ENCODE results near the gene GRID2IP.
A peak's percentile ranks its signal among the peaks of the same experiment; 100 is the strongest.
"Not testable (repeated sequence)": the region's sequence is repeated elsewhere in the genome, so short reads cannot be mapped to it uniquely, and the experiment has no call there.

Gene GRID2IP

DNA sequence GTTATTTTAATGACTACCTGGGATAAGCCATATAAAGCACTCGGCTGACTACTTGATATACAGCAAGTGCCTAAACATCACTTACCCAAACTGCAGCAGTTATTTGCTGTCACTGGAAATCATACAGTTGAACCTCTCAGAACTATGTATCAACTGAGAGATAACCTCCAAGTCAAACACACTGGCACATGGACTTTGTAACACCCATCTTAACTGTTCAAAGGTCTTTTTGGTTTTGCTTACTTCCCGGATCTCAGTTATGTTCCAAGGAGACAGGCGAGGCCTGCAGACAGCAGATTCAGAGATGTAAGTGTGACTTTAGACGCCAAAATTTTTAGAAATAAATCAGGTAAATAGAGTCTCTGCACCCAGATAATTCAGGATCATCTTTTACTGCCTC, 69.0 kb downstream of the GRID2IP start:
- DNase-seq = no peak

DNA sequence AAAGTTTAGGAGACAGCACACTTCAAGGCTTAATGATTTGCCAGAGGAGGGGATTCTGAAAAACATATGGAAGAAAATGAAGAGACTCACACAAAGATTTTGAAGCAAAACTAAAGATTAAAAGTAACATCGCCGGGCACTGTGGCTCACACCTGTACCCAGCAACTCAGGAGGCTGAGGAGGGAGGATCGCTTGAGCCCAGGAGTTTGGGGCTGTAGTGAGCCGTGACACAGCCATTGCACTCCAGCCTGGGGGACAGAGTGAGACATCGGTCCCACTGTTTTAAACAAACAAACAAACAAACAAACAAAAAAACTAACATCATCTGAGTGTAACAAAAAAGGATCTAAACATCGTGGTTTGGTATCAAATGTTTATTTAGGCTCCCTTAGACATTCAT, 69.8 kb downstream of the GRID2IP start:
- DNase-seq = no peak

DNA sequence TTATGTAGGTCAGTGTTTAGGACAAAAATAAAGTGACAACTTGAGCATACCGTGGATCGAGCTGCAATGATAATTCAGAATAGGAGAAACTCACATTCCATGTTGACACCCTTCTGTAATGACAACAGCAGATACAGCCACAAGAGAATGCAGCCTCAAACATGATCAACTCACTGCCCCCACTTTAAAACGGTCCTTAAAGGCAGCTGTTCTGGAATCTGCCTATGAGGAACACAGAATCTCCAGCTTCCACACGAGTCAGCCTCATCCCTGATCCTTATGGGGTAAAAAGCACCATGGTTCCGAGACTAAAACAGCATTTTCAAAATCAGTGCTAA, 71.0 kb downstream of the GRID2IP start:
- no peak for DNase-seq

- DNase-seq = no peak
Measured at GRCh38 chr7:6479067-6479466, 72.2 kb downstream of the GRID2IP start.

GRCh38 chr7:6478186-6478585, 73.1 kb downstream of the GRID2IP start:
- DNase-seq = no peak

DNA sequence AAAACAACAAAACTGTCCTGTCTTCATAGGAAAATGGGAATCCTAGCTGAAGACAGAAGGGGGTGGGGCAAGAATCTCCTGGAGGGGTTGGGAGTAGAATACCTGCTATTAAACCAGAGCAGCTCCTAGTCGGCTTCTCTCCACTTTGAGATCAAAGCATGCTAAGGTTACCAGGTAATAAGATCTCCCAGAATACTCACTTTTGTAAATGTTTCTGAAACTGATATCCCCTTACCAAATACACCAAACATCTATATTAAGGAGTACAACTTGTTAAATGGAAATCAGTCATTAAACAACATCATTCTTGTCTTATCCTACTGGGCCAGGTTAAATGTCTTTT, 74.0 kb downstream of the GRID2IP start:
- DNase-seq = no peak

GRCh38 chr7:6476596-6477317, 74.5 kb downstream of the GRID2IP start:
- no peak for DNase-seq

- DNase-seq = no peak
Measured at GRCh38 chr7:6475433-6476186, 75.7 kb downstream of the GRID2IP start.

DNA sequence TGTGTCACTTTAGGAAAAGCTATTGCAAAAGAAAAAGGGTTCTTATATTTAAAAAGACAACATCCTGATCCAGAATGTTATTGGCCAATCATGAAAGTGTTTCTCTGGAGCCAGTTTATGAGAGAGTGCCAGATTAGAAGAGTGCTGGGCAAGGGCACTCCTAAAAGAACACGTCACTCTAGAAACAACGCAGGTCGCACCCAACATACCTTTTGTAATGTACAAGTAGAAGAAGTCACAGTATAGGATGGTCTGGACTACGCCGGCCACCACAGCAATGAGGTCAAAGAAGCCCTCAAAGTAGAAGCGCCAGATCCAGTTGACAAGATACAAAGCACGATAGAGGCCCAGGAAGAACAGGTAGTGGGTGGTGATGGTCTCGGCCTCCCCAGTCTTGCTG, 85.4 kb downstream of the GRID2IP start:
- DNase-seq = no peak

DNA sequence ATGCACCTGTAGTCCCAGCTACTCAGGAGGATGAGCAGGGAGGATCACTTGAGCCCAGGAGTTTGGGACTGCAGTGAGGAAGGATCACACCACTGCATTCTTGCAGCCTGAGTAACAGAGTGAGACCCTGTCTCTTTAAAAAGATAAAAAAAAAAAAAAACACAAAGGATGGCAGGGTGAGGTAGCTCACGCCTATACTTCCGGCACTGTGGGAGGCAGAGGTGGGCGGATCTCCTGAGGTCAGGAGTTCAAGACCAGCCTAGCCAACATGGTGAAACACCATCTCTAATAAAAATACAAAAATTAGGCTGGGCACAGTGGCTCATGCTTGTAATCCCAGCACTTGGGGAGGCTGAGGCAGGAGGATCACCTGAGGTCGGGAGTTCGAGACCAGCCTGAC, 87.7 kb downstream of the GRID2IP start:
- DNase-seq = not testable (repeated sequence)

- no peak for DNase-seq
Measured at GRCh38 chr7:6461946-6462550, 89.2 kb downstream of the GRID2IP start.

- DNase-seq = no peak
Measured at GRCh38 chr7:6460990-6461584, 90.2 kb downstream of the GRID2IP start.

- no peak for DNase-seq
Measured at GRCh38 chr7:6460303-6460702, 91.0 kb downstream of the GRID2IP start.

DNA sequence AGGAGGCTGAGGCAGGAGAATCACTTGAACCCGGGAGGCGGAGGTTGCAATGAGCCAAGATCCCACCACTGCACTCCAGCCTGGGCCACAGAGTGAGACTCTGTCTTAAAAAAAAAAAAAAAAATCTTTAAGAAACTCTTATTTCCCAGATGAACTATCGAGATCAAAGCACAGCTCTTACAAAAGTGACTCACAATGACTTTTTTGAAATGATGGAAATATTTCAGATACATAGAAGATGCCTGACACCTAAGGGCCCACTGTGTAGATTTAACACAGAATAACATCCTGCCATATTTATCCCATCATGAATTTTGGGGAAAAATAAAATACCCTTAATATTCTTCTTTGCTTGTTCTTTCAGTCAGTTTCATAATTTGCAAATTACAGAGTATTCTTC, 92.6 kb downstream of the GRID2IP start:
- DNase-seq = not testable (repeated sequence)

- peak; percentile 73 for DNase-seq
Measured at GRCh38 chr7:6453734-6454133, 97.5 kb downstream of the GRID2IP start.

DNA sequence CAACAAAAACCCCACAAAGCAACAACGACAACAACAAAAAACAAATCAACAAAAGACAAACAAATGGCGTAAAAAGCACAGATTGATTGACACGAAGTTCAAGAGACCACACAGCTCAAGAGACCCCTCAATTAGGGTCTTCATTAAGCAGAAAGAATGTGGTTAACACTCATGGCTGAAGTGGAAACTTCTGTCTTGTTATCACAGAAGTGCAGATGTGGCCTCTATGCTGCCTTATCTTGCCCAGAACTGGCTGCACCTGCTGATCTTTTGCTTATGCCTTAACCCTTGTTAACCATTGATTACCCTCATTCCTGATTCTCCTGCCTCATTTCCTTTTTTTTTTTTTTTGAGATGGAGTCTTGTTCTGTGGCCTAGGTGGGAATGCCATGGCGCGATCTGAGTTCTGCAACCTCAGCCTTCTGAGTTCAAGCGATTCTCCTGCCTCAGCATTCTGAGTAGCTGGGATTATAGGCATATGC, 100.0 kb downstream of the GRID2IP start:
- no peak for DNase-seq

DNA sequence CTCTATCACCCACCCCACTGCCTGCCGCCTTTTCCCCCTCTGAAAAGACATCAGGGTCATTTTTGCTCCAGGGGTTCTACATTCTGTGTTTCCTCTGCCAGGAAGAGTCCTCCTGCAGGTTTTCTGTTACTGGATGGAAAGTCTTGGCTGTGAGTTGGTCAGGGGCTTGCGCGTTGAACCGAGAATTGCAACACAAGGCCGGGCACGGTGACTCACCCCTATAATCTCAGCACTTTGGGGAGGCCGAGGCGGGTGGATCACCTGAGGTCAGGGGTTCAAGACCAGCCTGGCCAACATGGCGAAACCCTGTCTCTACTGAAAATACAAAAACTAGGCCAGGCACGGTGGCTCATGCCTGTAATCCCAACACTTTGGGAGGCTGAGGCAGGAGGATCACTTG, 100.7 kb downstream of the GRID2IP start:
- not testable (repeated sequence) for DNase-seq

- peak; percentile 43 for DNase-seq
Measured at GRCh38 chr7:6449884-6450283, 101.4 kb downstream of the GRID2IP start.

GRCh38 chr7:6448943-6449543, 102.2 kb downstream of the GRID2IP start:
- no peak for DNase-seq

GRCh38 chr7:6447581-6448199, 103.6 kb downstream of the GRID2IP start, which contains the start of gene DAGLB:
Gene DAGLB, minus strand, starts transcription at chr7:6447954. Its CDS starts 112 bp downstream, at chr7:6447842.
- peak; percentile 87 for DNase-seq

All from T1000 (cell line).